ENCODE measurements around the gene PCNA.

Gene PCNA

GRCh38 chr20:5118220-5119142, 1.3 kb downstream of the PCNA start:
- peaks cover 3% of the 10 kb centered on the region; the same call in 1 of the 2 replicates for H3K4me1 ChIP-seq
- no peaks in the 10 kb centered on the region for H3K27me3 ChIP-seq
- peak overlapping the region; percentile 93 for H3K4me3 ChIP-seq (ENCODE audit: low read depth, low read length)
- H3K9me3 ChIP-seq, result no peaks in the 10 kb centered on the region
- DNase-seq, result no peak
- peaks cover 53% of the 10 kb centered on the region for H3K36me3 ChIP-seq
- no peak for TF ChIP-seq CTCF (IDR thresholded peaks at IDR 0.05; ENCODE audit: low read depth, low read length)

- TF ChIP-seq CTCF (IDR thresholded peaks at IDR 0.05; ENCODE audit: low read depth, low read length), result no peak
- H3K4me3 ChIP-seq (ENCODE audit: low read depth, low read length), result peak overlapping the region; percentile 93; the same call in 1 of the 2 replicates
- peaks cover 3% of the 10 kb centered on the region; the same call in 1 of the 2 replicates for H3K4me1 ChIP-seq
- H3K27me3 ChIP-seq, result no peaks in the 10 kb centered on the region
- DNase-seq, result no peak
- peaks cover 53% of the 10 kb centered on the region for H3K36me3 ChIP-seq
- no peaks in the 10 kb centered on the region for H3K9me3 ChIP-seq
Measured at GRCh38 chr20:5116875-5117274, 2.9 kb downstream of the PCNA start.

- no peaks in the 10 kb centered on the region for H3K27me3 ChIP-seq
- H3K4me1 ChIP-seq, result peaks cover 3% of the 10 kb centered on the region; the same call in 1 of the 2 replicates
- peaks cover 65% of the 10 kb centered on the region for H3K36me3 ChIP-seq
- no peak for TF ChIP-seq CTCF (IDR thresholded peaks at IDR 0.05; ENCODE audit: low read depth, low read length)
- H3K4me3 ChIP-seq (ENCODE audit: low read depth, low read length), result no peak overlapping the region
- DNase-seq, result no peak
- H3K9me3 ChIP-seq, result no peaks in the 10 kb centered on the region
Measured at GRCh38 chr20:5114403-5114802, 5.4 kb downstream of the PCNA start.

- H3K9me3 ChIP-seq, result no peaks in the 10 kb centered on the region
- no peak for TF ChIP-seq CTCF (IDR thresholded peaks at IDR 0.05; ENCODE audit: low read depth, low read length)
- no peaks in the 10 kb centered on the region for H3K27me3 ChIP-seq
- H3K4me1 ChIP-seq, result peaks cover 3% of the 10 kb centered on the region; the same call in 1 of the 2 replicates
- peaks cover 69% of the 10 kb centered on the region for H3K36me3 ChIP-seq
- peak overlapping the region; percentile 95 for H3K4me3 ChIP-seq (ENCODE audit: low read depth, low read length)
- no peak for DNase-seq
Measured at GRCh38 chr20:5113615-5113986, 6.2 kb downstream of the PCNA start.

GRCh38 chr20:5109276-5109675, 10.5 kb downstream of the PCNA start:
- DNase-seq, result no peak
- Histone ChIP-seq H3K27me3 (no peaks in the 10 kb centered on the region), H3K9me3 (no peaks in the 10 kb centered on the region), H3K4me3 (ENCODE audit: low read depth, low read length) (no peak overlapping the region), H3K36me3 (peaks cover 62% of the 10 kb centered on the region), H3K4me1 (no peaks in the 10 kb centered on the region)
- TF ChIP-seq CTCF (IDR thresholded peaks at IDR 0.05; ENCODE audit: low read depth, low read length), result no peak

DNA sequence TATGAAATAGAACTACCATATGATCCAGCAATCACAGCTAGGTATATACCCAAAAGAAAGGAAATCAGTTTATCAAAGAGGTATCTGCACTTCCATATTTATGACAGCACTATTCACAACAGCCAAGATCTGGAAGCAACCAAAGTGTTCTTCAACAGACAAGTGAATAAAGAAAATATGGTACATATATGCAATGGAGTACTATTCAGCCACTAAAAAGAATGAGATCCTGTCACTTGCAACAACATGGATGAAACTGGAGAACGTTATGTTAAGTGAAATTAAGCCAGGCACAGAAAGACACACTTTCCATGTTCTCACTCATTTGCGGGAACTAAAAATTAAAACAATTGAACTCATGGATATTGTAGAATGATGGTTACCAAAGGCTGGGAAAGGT, 15.3 kb downstream of the PCNA start:
- Histone ChIP-seq H3K36me3 (peaks cover 64% of the 10 kb centered on the region), H3K4me1 (no peaks in the 10 kb centered on the region), H3K27me3 (no peaks in the 10 kb centered on the region), H3K9me3 (no peaks in the 10 kb centered on the region), H3K4me3 (ENCODE audit: low read depth, low read length) (no peak overlapping the region)
- no peak for DNase-seq
- TF ChIP-seq CTCF (IDR thresholded peaks at IDR 0.05; ENCODE audit: low read depth, low read length), result no peak

Data from BE2C (cell line).